ENCODE measurements around the gene S100B. TPM values are rescaled to one million over a fixed set of nuclear protein-coding genes. Genes with fewer than 3 reads are reported as not detected.

Gene S100B
- total and polyA plus RNA-seq, 2 of the 8 experiments (the other 6 are each of a cell fraction or from before 2014, with no cell fraction given), result 0.36 to 0.69 TPM

- Histone ChIP-seq H3K4ac (replicated peaks; ENCODE audit: insufficient read length, low read depth, low read length) (no peak overlapping the region), H2BK20ac (ENCODE audit: low read length) (no peak overlapping the region), H4K5ac (ENCODE audit: insufficient read length, low read depth, low read length) (no peak overlapping the region), H2BK120ac (replicated peaks; ENCODE audit: low read depth, low read length) (no peak overlapping the region), H2BK15ac (ENCODE audit: low read length) (no peak overlapping the region), H4K8ac (ENCODE audit: extremely low read depth, insufficient read depth, low read length) (no peak overlapping the region), H3K79me2 (ENCODE audit: control insufficient read depth in 1 of 2, insufficient read depth in 2 of 2, low read length in 2 of 2) (no peaks in the 10 kb centered on the region), H3K27me3 (replicated peaks in 1 of 4; ENCODE audit: control insufficient read depth in 3 of 4, extremely low read depth in 1 of 4, insufficient read depth in 3 of 4, low read length in 3 of 4) (no peaks in the 10 kb centered on the region), H3K27ac (ENCODE audit: low read depth, low read length) (no peak overlapping the region), H3K56ac (replicated peaks; ENCODE audit: insufficient read length, low read depth, low read length) (no peak overlapping the region), H4K91ac (replicated peaks; ENCODE audit: insufficient read length, low read length) (no peak overlapping the region), H3K9ac (replicated peaks in 1 of 4; ENCODE audit: extremely low read depth in 1 of 4, low read depth in 3 of 4, low read length in 3 of 4) (no peak overlapping the region), H3K4me1 (replicated peaks in 1 of 4; ENCODE audit: control insufficient read depth in 3 of 4, insufficient read depth in 4 of 4, low read length in 3 of 4) (peaks cover 3 to 11% (median 4%) of the 10 kb centered on the region in 4 experiments; a peak in 4 of 7 replicates), H2AK5ac (ENCODE audit: low read depth, low read length) (no peak overlapping the region), H3K9me3 (ENCODE audit: insufficient read depth in 2 of 2, low read depth in 1 of 2, low read length in 1 of 2) (peaks cover 6 to 8% of the 10 kb centered on the region in 2 experiments; a peak in 2 of 4 replicates), H4K20me1 (replicated peaks in 1 of 2; ENCODE audit: control insufficient read depth in 1 of 2, insufficient read depth in 2 of 2, low read length in 2 of 2) (no peaks in the 10 kb centered on the region), H3K4me2 (ENCODE audit: insufficient read depth in 1 of 2, low read depth in 2 of 2, low read length in 2 of 2) (no peak overlapping the region), H3K36me3 (ENCODE audit: control insufficient read depth in 2 of 4, insufficient read depth in 4 of 4, low read length in 3 of 4) (no peaks in the 10 kb centered on the region), H3K4me3 (ENCODE audit: extremely low read depth in 1 of 4, insufficient read depth in 2 of 4, low read depth in 3 of 4, low read length in 4 of 4) (no peak overlapping the region), H3K79me1 (ENCODE audit: low read depth, low read length) (no peaks in the 10 kb centered on the region), H3K18ac (ENCODE audit: extremely low read depth, low read length) (no peak overlapping the region), H2AFZ (ENCODE audit: low read length) (no peak overlapping the region), H3K14ac (ENCODE audit: insufficient read length) (no peak overlapping the region), H3K23ac (ENCODE audit: insufficient read length) (no peak overlapping the region), H2BK12ac (ENCODE audit: low read depth, low read length) (no peak overlapping the region), H2BK5ac (ENCODE audit: low read depth, low read length) (no peak overlapping the region), H3K23me2 (ENCODE audit: low read depth, low read length) (no peaks in the 10 kb centered on the region)
- 83% methylated on average over 2 of the region's 2 CpGs; no CpG with 5 or more reads in 1 of the 2 experiments for WGBS, 2 experiments (ENCODE audit: extremely low coverage in 1 of 2, insufficient coverage in 1 of 2, insufficient read length in 1 of 2, insufficient replicate concordance in 2 of 2, low coverage in 1 of 2, low lambda C conversion rate in 2 of 2, missing lambda C conversion rate in 1 of 2)
- ChIA-PET CTCF (ENCODE audit: partially characterized antibody) (interaction anchor here (0.6 to 0.9 kb wide), 2 partner anchors 10 to 25 kb away, joined by 3 to 4 read pairs; no protein-coding TSS in a partner anchor), POLR2A (ENCODE audit: partially characterized antibody) (interaction anchor here (0.6 to 1.3 kb wide), 2 partner anchors 14 to 27 kb away, joined by 3 read pairs; no protein-coding TSS in a partner anchor)
- FAIRE-seq (no peak), DNase-seq (ENCODE audit: low read depth in 1 of 2, low spot score in 2 of 2) (no peak)
- TF ChIP-seq TAF7 (optimal IDR thresholded peaks at IDR 0.05; ENCODE audit: borderline replicate concordance, low read depth, low read length), result no peak
Measured at GRCh38 chr21:46607636-46608035, 2.8 kb upstream of the S100B start.

Measured in H1 (cell line).